ENCODE results near the gene OR12D3. TPM values are rescaled to one million over a fixed set of nuclear protein-coding genes. Genes with fewer than 3 reads are reported as not detected.
"Not testable (repeated sequence)": the region's sequence is repeated elsewhere in the genome, so short reads cannot be mapped to it uniquely, and the experiment has no call there.

Gene OR12D3
- total RNA-seq, 1 donor from 2014 or later: not detected

- no peaks in the 10 kb centered on the region for H3K36me3 ChIP-seq
- no peaks in the 10 kb centered on the region for H3K27me3 ChIP-seq
- DNase-seq: no peak
- H3K4me3 ChIP-seq: no peak overlapping the region
- ATAC-seq: no peak
- intact Hi-C loops (cut with DNase I): no loop called here
- H3K27ac ChIP-seq: no peak overlapping the region
- H3K4me1 ChIP-seq: no peaks in the 10 kb centered on the region
- no peaks in the 10 kb centered on the region for H3K9me3 ChIP-seq
- no peak for TF ChIP-seq CTCF (IDR thresholded peaks at IDR 0.05)
Measured at GRCh38 chr6:29355603-29356002, 19.5 kb downstream of the OR12D3 start.

- no peak for DNase-seq
- Histone ChIP-seq H3K4me1 (no peaks in the 10 kb centered on the region), H3K27me3 (no peaks in the 10 kb centered on the region), H3K4me3 (no peak overlapping the region), H3K36me3 (no peaks in the 10 kb centered on the region), H3K9me3 (no peaks in the 10 kb centered on the region), H3K27ac (no peak overlapping the region)
- no peak for ATAC-seq
- intact Hi-C loops (cut with DNase I): no loop called here
- TF ChIP-seq CTCF (IDR thresholded peaks at IDR 0.05): no peak
Measured at GRCh38 chr6:29354980-29355379, 20.1 kb downstream of the OR12D3 start.

- DNase-seq; ATAC-seq; H3K4me3 ChIP-seq; H3K27ac ChIP-seq; intact Hi-C loops (cut with DNase I); H3K9me3 ChIP-seq; H3K36me3 ChIP-seq; H3K27me3 ChIP-seq; H3K4me1 ChIP-seq: not testable (repeated sequence)
Measured at GRCh38 chr6:29349348-29349747, 25.7 kb downstream of the OR12D3 start.

GRCh38 chr6:29345380-29345779 is 29.7 kb downstream of the OR12D3 start:
- DNase-seq (no peak), ATAC-seq (no peak)
- no peak for TF ChIP-seq CTCF (IDR thresholded peaks at IDR 0.05)
- H3K27ac ChIP-seq: no peak overlapping the region
- H3K27me3 ChIP-seq: no peaks in the 10 kb centered on the region
- no peaks in the 10 kb centered on the region for H3K4me1 ChIP-seq
- no peaks in the 10 kb centered on the region for H3K36me3 ChIP-seq
- no peak overlapping the region for H3K4me3 ChIP-seq
- intact Hi-C loops (cut with DNase I): no loop called here
- H3K9me3 ChIP-seq: no peaks in the 10 kb centered on the region

GRCh38 chr6:29336269-29336668 is 38.8 kb downstream of the OR12D3 start:
- ATAC-seq (no peak), DNase-seq (no peak)
- intact Hi-C loops (cut with DNase I): no loop called here
- no peak overlapping the region for H3K27ac ChIP-seq
- no peak overlapping the region for H3K4me3 ChIP-seq
- TF ChIP-seq CTCF (IDR thresholded peaks at IDR 0.05): no peak
- no peaks in the 10 kb centered on the region for H3K36me3 ChIP-seq
- no peaks in the 10 kb centered on the region for H3K9me3 ChIP-seq
- H3K4me1 ChIP-seq: no peaks in the 10 kb centered on the region
- H3K27me3 ChIP-seq: no peaks in the 10 kb centered on the region

GRCh38 chr6:29332676-29333075 is 42.4 kb downstream of the OR12D3 start:
- no peak overlapping the region for H3K27ac ChIP-seq
- H3K4me1 ChIP-seq: no peaks in the 10 kb centered on the region
- ATAC-seq (no peak), DNase-seq (no peak)
- intact Hi-C loops (cut with DNase I): no loop called here
- H3K9me3 ChIP-seq: no peaks in the 10 kb centered on the region
- H3K27me3 ChIP-seq: no peaks in the 10 kb centered on the region
- TF ChIP-seq CTCF (IDR thresholded peaks at IDR 0.05): no peak
- no peak overlapping the region for H3K4me3 ChIP-seq
- no peaks in the 10 kb centered on the region for H3K36me3 ChIP-seq

All from upper lobe of right lung (tissue), 1 donor.